ENCODE measurements around the gene CYREN.
"Not testable (repeated sequence)": the region's sequence is repeated elsewhere in the genome, so short reads cannot be mapped to it uniquely, and the experiment has no call there.

CYREN gene

GRCh38 chr7:135177028-135177696 is 6.7 kb upstream of the CYREN start:
- ATAC-seq (no peak), DNase-seq (no peak)

- DNase-seq (no peak), ATAC-seq (no peak)
Observed at GRCh38 chr7:135175931-135176330, 5.4 kb upstream of the CYREN start.

GRCh38 chr7:135174941-135175340 is 4.4 kb upstream of the CYREN start:
- no peak for DNase-seq
- ATAC-seq, result no peak

GRCh38 chr7:135173916-135174315 is 3.4 kb upstream of the CYREN start:
- ATAC-seq, DNase-seq: not testable (repeated sequence)

- ATAC-seq, DNase-seq: not testable (repeated sequence)
Observed at GRCh38 chr7:135171581-135172291, 1.2 kb upstream of the CYREN start.

GRCh38 chr7:135170998-135171481 is 533 bp upstream of the CYREN start:
- DNase-seq, ATAC-seq: not testable (repeated sequence)

GRCh38 chr7:135169964-135170273 is 588 bp downstream of the CYREN start:
- DNase-seq, result no peak
- no peak for ATAC-seq

GRCh38 chr7:135169141-135169963 is 1.2 kb downstream of the CYREN start:
- DNase-seq (peak; percentile 80), ATAC-seq (peak; percentile 55)

GRCh38 chr7:135168489-135169140 is 1.9 kb downstream of the CYREN start:
- no peak for DNase-seq
- no peak for ATAC-seq

- DNase-seq, result no peak
Observed at GRCh38 chr7:135168001-135168400, 2.5 kb downstream of the CYREN start.

GRCh38 chr7:135167365-135167917 is 3.1 kb downstream of the CYREN start:
- ATAC-seq (no peak), DNase-seq (no peak)

More at GRCh38 chr7:135168001-135168400, 2.5 kb downstream of the CYREN start:
- no peak for ATAC-seq

- DNase-seq, result no peak
- ATAC-seq, result no peak
Observed at GRCh38 chr7:135166338-135166990, 4.0 kb downstream of the CYREN start.

GRCh38 chr7:135165862-135166261 is 4.6 kb downstream of the CYREN start:
- no peak for ATAC-seq
- DNase-seq, result no peak

- ATAC-seq, result no peak
- no peak for DNase-seq
Observed at GRCh38 chr7:135164357-135165061, 6.0 kb downstream of the CYREN start.

- no peak for ATAC-seq
- no peak for DNase-seq
Observed at GRCh38 chr7:135162382-135163001, 8.0 kb downstream of the CYREN start.

- ATAC-seq, result no peak
- no peak for DNase-seq
Observed at GRCh38 chr7:135161669-135162068, 8.8 kb downstream of the CYREN start.

GRCh38 chr7:135160858-135161653 is 9.5 kb downstream of the CYREN start:
- DNase-seq, result no peak
- ATAC-seq, result no peak

- peak; percentile 42 for ATAC-seq
Observed at GRCh38 chr7:135160098-135160857, 10.2 kb downstream of the CYREN start.

More at GRCh38 chr7:135160098-135160857, 10.2 kb downstream of the CYREN start:
- DNase-seq, result no peak
